Activated CD4-positive, alpha-beta T cell treated with anti-CD3 and anti-CD28 coated beads for 48 hours (primary cell): Measurements from ENCODE around the gene SEMA3G.
A peak's percentile ranks its signal among the peaks of the same experiment; 100 is the strongest.

ENCODE experiments used
- DNase-seq: peaks from one replicate; pipeline ENCODE4 v3.0.0-alpha.2; 2020

Gene SEMA3G

GRCh38 chr3:52479037-52479876 is 34.4 kb upstream of the SEMA3G start:
- DNase-seq = no peak

DNA sequence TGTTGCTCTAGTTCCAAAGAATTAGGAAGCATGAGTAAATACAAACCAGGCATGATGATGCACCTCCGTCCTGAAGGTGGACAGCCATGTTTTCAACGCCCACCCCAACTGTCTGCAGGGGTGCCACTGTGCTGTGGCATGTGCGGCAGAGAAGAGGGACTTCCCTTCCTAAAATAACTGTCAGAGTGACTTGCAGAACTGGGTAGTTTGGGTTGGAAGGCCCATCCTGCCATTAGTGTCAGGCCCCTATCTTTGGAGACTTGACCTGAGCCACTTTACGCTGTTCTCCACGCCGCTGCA is 32.8 kb upstream of the SEMA3G start:
- DNase-seq = no peak

DNA sequence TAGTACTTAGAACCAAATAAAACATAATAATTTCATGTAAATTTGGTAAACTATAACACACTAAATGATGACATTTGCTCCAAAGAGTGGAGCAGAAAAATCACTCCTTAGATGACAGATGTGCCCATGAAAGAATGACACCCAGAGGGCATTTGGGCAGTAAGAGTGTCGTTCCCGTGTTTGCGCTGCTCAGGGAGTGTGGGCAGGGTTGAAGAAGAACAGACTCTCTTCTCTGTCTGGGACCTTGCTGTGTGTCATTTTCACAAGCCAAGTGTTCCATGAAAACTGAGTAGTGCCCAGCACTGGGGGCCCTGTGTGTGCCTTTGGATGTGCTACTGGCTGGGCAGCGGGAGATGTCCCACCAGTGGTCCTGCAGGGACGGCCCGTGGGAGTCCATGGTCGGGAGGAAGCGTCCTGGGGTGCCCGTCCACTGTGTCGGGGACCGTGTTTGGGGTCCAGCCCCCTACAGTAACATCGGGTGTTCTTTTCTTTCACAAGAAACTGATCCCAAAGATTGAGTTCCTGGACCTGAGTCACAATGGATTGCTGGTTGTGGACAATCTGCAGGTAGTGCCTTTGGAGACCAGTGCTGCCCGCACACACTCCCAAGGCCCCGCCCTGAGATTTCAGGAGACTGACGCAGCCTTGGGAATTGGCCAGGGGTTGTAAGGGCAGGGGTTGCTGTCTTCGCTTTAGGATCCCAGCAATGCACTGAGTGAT is 32.3 kb upstream of the SEMA3G start:
- DNase-seq = no peak

- no peak for DNase-seq
Measured at GRCh38 chr3:52473026-52473425, 28.1 kb upstream of the SEMA3G start.

DNA sequence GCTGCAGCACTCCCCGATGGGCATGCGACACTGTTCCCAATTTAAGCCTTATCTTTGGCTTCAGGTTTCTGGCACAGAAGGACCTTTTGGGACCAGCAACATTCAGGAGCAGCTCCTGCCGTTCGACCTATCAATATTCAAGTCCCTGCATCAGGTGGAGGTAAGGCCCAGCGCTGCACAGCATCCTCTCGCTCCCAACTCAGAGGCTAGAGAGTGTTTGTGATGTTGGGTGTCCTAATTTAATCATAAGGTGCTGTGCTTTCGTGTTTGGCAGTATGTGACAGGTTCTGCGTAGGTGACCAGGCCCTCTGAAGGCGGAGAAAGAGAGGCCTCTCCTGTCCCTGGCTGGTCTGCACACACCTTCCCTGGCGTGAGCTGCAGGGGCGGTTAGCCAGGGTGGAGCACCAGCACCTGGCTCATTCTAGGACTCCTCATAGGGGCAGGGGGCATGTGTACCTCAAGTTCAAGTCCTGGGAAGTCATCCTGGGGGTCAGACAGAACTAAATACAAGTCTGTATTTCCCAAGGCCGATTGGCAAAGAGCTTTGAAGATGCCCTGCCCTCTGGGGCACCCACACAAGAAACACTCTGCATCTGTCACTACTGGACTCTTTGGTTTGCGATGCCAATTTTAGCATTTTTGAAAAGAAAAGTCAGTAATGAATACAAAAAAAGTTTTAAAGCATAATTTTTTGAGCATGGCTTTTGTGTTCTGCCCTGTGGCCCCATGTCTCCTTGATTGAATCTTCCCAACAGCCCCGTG is 27.5 kb upstream of the SEMA3G start:
- no peak for DNase-seq

GRCh38 chr3:52471371-52472238 is 26.7 kb upstream of the SEMA3G start:
- peak; percentile 56 for DNase-seq

DNA sequence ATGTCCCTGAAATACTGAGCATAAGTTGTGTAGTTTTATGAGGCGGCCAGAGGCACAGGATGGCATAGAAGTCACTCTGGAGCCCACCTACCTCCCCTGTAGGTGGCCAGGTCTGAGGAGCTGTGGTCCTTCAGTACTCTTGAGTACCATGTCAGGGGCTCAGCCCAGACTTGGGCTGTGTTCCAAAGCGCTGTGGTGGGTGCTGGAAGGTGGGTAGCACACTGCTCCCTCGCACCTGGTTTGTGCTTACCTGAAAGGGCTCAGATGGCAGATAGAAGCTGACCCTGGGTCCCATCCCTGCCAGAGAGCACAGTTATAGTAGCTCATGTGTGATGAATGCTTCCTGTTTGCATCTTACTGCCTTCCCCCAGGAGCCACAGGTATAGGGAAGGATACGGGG is 26.0 kb upstream of the SEMA3G start:
- DNase-seq = no peak

DNA sequence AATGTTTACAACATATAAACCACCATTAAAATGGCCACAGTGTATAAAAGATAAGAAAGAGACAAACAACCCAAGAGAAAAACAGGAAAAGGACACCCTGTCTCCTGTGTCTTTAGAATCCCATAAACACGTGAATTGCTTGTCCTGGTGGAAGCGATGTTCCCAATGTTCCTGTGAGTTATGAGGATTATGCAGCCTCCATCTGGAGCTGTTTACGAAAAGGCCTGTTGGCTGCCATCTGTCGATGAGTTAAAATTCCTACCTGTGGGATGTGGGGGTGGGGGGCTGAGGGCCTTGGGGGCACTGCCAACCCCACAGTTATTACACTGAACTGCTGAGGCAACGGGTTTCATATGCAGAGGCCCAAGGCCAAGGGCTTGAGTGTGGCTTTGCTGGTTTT is 24.1 kb upstream of the SEMA3G start:
- no peak for DNase-seq

DNA sequence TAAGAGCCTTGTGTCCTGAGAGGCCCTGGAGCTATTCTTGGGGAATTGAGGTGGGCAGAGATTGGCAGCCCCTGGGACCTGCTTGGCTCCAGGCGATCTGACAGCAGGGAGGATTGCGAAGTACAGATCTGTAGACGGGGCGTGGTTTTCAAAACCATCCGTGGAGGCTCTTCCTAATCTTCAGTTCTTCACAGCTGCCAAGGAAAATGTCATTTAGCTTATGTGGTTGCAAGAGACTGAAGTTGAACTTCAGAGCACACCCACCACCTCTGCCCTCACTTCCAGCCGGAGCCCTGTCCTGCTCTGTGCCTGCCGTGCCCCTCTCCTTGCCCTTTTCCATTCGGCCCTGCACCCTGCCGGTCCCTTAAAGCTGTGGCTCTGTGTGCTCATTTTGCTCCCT is 23.4 kb upstream of the SEMA3G start:
- DNase-seq = no peak

- no peak for DNase-seq
Measured at GRCh38 chr3:52463416-52463815, 18.5 kb upstream of the SEMA3G start.

DNA sequence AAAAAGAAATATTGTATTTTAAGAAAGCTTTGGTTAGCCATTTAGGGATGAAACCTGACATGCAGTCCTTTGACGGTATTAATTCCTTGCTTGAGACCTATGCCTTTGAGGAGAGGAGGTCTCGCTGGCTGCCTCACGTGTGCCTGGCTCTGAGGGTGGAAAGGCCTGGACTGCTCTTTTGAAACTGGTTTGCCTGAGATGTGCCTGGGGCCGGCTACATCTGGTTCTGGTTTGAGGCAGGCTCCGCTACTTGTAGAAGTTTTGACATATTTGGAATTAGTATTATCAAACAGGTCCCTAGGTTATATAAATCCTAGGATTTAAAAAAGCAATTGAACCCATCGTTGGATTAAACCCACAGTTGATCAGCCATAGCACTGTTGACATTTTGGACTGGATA is 17.0 kb upstream of the SEMA3G start:
- no peak for DNase-seq

DNA sequence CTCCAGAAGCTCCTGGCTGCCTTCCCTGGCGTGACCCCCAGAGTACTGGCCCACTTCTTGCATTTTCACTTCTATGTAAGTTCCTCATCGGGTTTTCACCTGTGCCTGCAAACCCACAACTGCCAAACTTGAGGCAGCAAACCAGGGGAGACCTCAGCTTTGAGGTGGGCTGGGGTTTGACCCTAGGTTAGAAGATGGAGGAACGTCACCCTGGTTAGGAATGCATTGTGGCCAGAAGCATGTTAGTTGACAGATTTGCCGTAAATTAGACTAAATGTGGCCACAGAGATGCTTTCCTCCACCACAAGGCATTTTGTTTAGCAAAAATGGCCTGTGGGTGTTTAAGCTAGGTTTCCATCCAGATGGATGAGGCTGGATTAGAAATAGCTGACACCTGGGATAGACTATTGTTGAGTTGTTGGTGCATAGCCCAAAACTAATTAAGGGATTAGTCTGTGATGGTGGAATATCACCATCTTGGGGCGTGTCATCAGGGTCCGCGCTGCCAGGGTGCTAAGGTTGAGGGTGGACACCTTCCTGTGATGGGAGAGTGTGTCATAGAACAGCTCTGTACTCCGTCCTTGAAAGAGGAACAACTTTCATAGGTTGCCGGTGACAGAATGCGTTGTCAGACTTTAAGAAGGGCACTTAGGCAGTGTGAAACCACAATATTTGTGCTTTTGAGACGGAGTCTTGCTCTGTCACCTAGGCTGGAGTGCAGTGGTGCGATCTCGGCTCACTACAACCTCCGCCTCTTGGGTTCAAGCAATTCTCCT is 14.1 kb upstream of the SEMA3G start:
- DNase-seq = no peak

DNA sequence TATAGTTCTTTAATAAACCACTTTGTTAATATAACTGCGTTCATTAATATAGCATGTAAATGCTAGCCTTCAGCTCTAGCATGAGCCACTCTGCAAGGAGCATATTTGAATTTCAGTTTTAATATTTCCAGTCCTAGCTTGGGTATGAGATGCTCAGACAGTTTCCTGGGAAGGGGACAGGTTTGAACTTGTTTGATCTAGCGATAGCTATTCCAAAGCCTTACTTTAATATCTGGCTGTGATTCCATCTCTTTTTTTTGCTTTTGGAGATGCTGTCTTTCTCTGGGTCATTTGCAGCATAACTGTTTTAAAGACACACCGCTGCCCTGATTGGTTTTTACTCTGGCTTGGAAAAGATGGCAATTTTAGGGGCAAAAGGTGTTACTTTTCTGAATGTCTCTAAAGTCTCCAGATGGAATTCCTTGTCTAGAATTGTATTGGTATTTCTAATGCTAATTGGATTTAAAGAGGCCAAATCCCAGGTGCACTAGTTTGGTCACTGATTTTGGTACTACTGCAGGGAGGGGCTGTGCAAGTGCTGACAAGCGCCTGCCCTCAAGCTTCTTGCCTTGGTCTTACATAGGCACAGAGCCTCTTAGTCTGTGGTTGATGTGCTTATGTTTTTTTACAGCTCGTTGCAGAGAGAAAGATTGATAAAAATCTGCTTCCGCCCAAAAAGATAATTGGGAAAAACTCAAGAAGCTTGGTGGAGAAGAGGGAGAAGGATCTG is 13.3 kb upstream of the SEMA3G start:
- no peak for DNase-seq

DNA sequence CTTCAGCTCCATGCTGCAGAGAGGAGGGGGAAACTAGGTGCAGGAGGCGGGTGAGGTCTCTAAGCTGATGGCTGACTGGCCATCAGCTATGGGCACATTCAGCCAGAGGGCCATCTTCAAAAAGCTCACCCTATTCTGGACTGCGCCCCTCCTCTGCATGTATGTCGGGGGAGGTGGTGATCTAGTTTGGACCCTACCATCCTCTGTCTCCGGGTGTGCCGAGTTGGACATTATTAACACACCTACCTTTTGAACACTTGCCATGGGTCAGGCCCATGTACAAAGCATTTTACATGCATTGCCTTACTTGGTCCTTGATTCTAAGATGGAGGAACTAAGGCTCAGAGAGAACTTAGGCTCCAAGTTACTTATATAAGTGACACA is 11.9 kb upstream of the SEMA3G start:
- DNase-seq = no peak

DNA sequence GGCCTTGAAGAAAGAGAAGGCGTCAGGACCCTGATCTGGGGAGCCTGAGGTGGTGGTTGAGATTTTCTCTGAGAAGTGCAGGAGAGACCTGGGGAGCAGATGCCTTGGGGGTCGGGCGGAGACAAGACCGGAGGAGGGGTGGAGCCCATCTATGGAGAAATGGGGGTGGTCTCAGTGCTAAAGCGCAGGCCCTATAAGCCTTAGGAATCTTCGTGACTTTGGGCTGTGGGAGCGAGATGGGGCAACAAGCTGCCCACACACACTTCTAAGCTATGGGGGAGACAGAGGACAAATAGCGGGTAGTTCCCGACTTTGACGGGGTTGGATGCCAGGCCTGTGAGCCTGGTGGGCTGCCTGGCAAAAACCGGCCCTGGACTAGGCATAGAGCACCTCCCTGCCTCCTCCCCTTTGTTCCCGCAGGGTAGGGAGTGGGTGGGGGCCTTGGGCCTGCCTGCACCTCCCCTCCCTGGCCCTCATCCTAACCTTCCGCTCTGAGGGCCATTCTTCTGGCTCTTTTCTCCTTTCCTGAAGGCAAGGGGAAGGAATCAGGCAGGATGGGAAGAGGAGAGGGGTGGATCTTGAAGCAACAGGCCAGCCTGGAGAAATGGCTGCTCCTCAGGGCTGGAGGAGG is 11.4 kb upstream of the SEMA3G start:
- no peak for DNase-seq

DNA sequence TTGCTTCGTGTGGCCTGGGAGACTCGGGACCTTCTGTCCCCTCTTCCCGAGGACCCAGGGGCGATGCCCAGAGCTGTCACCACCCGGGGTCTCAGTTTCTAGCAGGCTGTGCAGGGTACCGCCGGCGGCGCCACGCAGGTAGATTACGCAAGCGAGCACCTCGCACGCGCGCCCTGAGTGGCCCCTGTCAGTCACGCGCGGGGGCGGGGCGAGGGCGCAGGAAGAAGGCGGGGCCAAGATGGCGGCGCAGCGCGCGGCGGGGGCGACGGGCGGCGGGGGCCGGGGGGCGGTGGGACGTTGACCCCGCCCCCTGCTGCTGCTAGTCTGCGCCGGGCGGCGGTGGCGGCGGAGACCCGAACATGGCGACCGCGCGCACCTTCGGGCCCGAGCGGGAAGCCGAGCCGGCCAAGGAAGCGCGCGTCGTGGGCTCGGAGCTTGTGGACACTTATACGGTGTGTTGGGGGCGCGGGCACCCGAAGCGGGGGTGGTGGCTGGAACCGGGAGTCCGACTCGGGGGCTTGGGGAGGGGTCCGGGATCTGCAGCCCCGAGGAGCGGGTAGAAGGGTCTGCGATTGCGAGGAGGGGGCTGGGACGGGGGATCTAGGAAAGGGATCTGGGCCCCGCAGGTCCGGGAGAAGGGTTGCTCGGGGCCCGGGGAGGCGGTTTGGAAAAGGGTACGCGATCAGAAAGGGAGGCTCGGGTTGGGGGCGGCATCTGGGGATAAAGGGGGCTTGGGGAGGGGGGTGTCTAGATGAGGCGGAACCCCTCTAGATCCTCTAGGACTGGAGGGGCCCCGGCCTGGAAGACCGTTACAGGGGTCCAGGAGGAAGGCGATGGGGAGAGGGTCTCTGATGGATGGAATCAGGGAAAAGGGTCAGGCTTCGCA is 10.6 kb upstream of the SEMA3G start, which contains the start of gene NISCH:
Gene NISCH (plus strand): TSS at position 322 of the 886 bp plus-strand sequence. CDS start 38 bp downstream, at position 360.
- DNase-seq = peak; percentile 98

DNA sequence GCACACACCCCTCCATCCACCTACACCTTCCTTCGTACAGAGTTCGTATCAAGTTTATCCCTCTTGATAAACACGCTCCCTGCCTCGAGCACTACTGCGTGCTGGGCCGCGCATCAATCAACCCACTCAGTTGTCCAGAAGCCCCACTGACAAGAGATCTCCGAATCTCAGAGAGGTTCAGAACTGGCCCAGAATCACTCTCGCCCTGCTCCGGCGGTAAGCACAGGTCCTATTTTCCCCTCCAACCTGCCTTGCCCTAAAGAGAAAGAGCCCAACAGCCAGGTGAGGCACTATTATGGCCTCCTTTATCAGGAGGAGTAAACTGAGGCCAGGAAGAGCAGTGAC is 10.0 kb upstream of the SEMA3G start:
- DNase-seq = no peak

- DNase-seq = no peak
Measured at GRCh38 chr3:52454250-52454937, 9.5 kb upstream of the SEMA3G start.
